Neural cell (in vitro differentiated cells): Measurements from ENCODE around the gene BAAT. TPM values are rescaled to one million over a fixed set of nuclear protein-coding genes. Genes with fewer than 3 reads are reported as not detected.

ENCODE experiments used
- H2AFZ ChIP-seq: fragments of 200-600, 300-800 bp; sonication (generic), shearing (Covaris generic); 2 replicates; pipeline ENCODE4 v1.6.0; 2014; ENCODE audit warnings: low read depth, mild to moderate bottlenecking, antibody characterized with exemption, low read length, moderate library complexity
- H3F3A ChIP-seq: fragments of 200-600 bp; shearing (Covaris generic); 2 replicates; pipeline ENCODE4 v1.6.1; 2016; ENCODE audit warnings: mild to moderate bottlenecking, moderate library complexity, mixed read lengths, antibody characterized with exemption, low read length; ENCODE audit not compliant: insufficient read depth, poor library complexity, severe bottlenecking
- H3K27ac ChIP-seq: fragments of 200-600, 300-800 bp; sonication (generic), shearing (Covaris generic); 2 replicates; pipeline ENCODE4 v1.5.1; 2014; ENCODE audit warnings: mild to moderate bottlenecking, low read length, moderate library complexity
- H3K27me3 ChIP-seq: fragments of 300-800, 200-600 bp; sonication (generic), shearing (Covaris generic); 2 replicates; pipeline ENCODE4 v1.6.0; 2014; ENCODE audit warnings: mild to moderate bottlenecking, low read depth, low read length, moderate library complexity; ENCODE audit not compliant: insufficient read depth
- H3K36me3 ChIP-seq: fragments of 300-800, 200-600 bp; sonication (generic), shearing (Covaris generic); 2 replicates; pipeline ENCODE4 v1.5.1; 2014; ENCODE audit warnings: mild to moderate bottlenecking, antibody characterized with exemption, low read length, moderate library complexity; ENCODE audit not compliant: insufficient read depth
- H3K4me2 ChIP-seq: fragments of 300-800, 200-600 bp; sonication (generic), shearing (Covaris generic); 2 replicates; pipeline ENCODE4 v1.6.0; 2014; ENCODE audit warnings: mild to moderate bottlenecking, low read length
- H3K4me3 ChIP-seq: fragments of 300-800, 200-600 bp; sonication (generic), shearing (Covaris generic); 2 replicates; pipeline ENCODE4 v1.5.1; 2014; ENCODE audit warnings: mild to moderate bottlenecking, low read length, moderate library complexity
- H3K79me2 ChIP-seq: fragments of 200-600 bp; shearing (Covaris generic); replicated peaks from 2 replicates; pipeline ENCODE4 v1.6.0; 2014; ENCODE audit warnings: mild to moderate bottlenecking, low read length, moderate library complexity; ENCODE audit not compliant: insufficient read depth
- H3K9ac ChIP-seq: fragments of 300-800, 200-600 bp; sonication (generic), shearing (Covaris generic); 2 replicates; pipeline ENCODE4 v1.6.1; 2016; ENCODE audit warnings: mild to moderate bottlenecking, low read length, mixed read lengths
- H3K9me2 ChIP-seq: fragments of 200-600 bp; shearing (Covaris generic); 2 replicates; pipeline ENCODE4 v1.6.1; 2016; ENCODE audit warnings: mild to moderate bottlenecking, low read length, mixed read lengths; ENCODE audit not compliant: insufficient read depth
- H3K9me3 ChIP-seq: fragments of 200-600, 300-800 bp; sonication (generic), shearing (Covaris generic); 2 replicates; pipeline ENCODE4 v1.6.1; 2016; ENCODE audit warnings: mild to moderate bottlenecking, mixed run types, low read length, moderate library complexity, mixed read lengths
- H4K20me1 ChIP-seq: fragments of 200-600 bp; shearing (Covaris generic); 2 replicates; pipeline ENCODE4 v1.6.1; 2016; ENCODE audit warnings: mild to moderate bottlenecking, mixed run types; ENCODE audit not compliant: insufficient read depth
- EP300 ChIP-seq: fragments of 450-650 bp; conservative IDR thresholded peaks from 2 replicates; pipeline ENCODE4 v1.6.1; 2014; ENCODE audit warnings: antibody characterized with exemption, mild to moderate bottlenecking, moderate library complexity; ENCODE audit not compliant: poor library complexity, severe bottlenecking
- EZH2 ChIP-seq: fragments of 200-600, 300-800 bp; shearing (Covaris generic), sonication (generic); IDR thresholded peaks from 2 replicates; pipeline ENCODE4 v1.6.1; 2014; ENCODE audit warnings: antibody characterized with exemption, low read length, borderline replicate concordance, mild to moderate bottlenecking; ENCODE audit not compliant: insufficient read depth, poor library complexity, severe bottlenecking
- MXI1 ChIP-seq: fragments of 450-650 bp; conservative IDR thresholded peaks from 2 replicates; pipeline ENCODE4 v1.6.1; 2014; ENCODE audit warnings: antibody characterized with exemption, mild to moderate bottlenecking; ENCODE audit not compliant: poor library complexity, severe bottlenecking
- POLR2AphosphoS5 ChIP-seq: IDR thresholded peaks from 2 replicates; pipeline ENCODE4 v1.6.1; 2012
- RAD21 ChIP-seq: fragments of 450-650 bp; conservative IDR thresholded peaks from 2 replicates; pipeline ENCODE4 v1.6.1; 2014; ENCODE audit warnings: antibody characterized with exemption, mild to moderate bottlenecking, moderate library complexity
- SMC3 ChIP-seq: fragments of 450-650 bp; conservative IDR thresholded peaks from 2 replicates; pipeline ENCODE4 v1.6.1; 2014; ENCODE audit warnings: antibody characterized with exemption, mild to moderate bottlenecking, moderate library complexity; ENCODE audit not compliant: poor library complexity
- TAF1 ChIP-seq: IDR thresholded peaks from 2 replicates; pipeline ENCODE4 v1.6.1; 2012; ENCODE audit warnings: low read depth
- polyA plus RNA-seq: library from polyadenylated mRNA; depleted of rRNA; stranded (reverse); fragments of >200 nt; gene quantifications from 2 replicates; pipeline ENCODE4 v1.2.3, GENCODE V29; 2014
- TF ChIP-seq, protein P1 (sequence below): fragments of 450-650 bp; IDR thresholded peaks from 2 replicates; pipeline ENCODE4 v1.5.1; 2014; ENCODE audit warnings: antibody characterized with exemption, mild to moderate bottlenecking, moderate library complexity; ENCODE audit not compliant: poor library complexity, severe bottlenecking
- TF ChIP-seq, protein P2 (sequence below): IDR thresholded peaks from 2 replicates; pipeline ENCODE4 v1.6.1; 2012; ENCODE audit warnings: borderline replicate concordance

BAAT gene
- polyA plus RNA-seq, 1 donor from 2014 or later: 0.61 TPM

DNA sequence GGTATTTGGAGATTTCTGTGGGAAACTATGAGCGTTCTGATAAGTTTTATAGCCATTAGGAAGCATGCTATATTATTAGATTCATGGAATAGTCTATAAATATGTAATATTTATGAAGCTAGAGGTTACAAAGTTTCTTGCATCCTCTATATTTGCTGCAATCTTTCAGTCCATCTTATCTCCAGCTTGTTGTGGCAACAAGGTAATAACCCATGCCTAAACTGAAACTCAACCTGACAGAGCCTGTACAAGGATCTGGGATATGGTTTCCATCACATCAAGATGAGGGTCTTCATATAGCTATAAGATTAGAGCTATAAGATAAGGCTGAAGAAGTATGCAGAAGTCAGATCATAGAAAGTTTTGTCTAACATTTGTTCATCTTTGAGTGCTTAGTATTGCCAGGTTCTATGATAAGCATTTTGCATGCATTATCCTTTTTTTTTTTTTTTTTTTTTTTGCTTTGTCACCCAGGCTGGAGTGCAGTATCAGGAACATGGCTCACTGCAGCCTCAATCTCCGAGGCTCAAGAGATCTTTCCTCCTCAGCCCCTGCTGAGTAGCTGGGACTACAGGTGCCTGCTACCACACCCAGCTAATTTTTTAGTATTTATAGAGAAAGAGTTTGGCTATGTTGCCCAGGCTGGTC lies 14.8 kb downstream of the BAAT start:
- Histone ChIP-seq H3K4me2 (no peak overlapping the region), H3K4me3 (no peak overlapping the region), H4K20me1 (no peaks in the 10 kb centered on the region), H3K9me2 (no peaks in the 10 kb centered on the region), H2AFZ (no peak overlapping the region), H3K36me3 (no peaks in the 10 kb centered on the region), H3K27ac (no peak overlapping the region), H3K9ac (no peak overlapping the region), H3K9me3 (no peaks in the 10 kb centered on the region), H3K27me3 (no peaks in the 10 kb centered on the region), H3K79me2 (no peaks in the 10 kb centered on the region), H3F3A (no peaks in the 10 kb centered on the region)
- TF ChIP-seq SMC3 (no peak), EZH2 (no peak), MXI1 (no peak), EP300 (no peak), POLR2AphosphoS5 (no peak), RAD21 (no peak), TAF1 (no peak)
- TF ChIP-seq, protein P1, sequence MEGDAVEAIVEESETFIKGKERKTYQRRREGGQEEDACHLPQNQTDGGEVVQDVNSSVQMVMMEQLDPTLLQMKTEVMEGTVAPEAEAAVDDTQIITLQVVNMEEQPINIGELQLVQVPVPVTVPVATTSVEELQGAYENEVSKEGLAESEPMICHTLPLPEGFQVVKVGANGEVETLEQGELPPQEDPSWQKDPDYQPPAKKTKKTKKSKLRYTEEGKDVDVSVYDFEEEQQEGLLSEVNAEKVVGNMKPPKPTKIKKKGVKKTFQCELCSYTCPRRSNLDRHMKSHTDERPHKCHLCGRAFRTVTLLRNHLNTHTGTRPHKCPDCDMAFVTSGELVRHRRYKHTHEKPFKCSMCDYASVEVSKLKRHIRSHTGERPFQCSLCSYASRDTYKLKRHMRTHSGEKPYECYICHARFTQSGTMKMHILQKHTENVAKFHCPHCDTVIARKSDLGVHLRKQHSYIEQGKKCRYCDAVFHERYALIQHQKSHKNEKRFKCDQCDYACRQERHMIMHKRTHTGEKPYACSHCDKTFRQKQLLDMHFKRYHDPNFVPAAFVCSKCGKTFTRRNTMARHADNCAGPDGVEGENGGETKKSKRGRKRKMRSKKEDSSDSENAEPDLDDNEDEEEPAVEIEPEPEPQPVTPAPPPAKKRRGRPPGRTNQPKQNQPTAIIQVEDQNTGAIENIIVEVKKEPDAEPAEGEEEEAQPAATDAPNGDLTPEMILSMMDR: no peak
- TF ChIP-seq, protein P2, sequence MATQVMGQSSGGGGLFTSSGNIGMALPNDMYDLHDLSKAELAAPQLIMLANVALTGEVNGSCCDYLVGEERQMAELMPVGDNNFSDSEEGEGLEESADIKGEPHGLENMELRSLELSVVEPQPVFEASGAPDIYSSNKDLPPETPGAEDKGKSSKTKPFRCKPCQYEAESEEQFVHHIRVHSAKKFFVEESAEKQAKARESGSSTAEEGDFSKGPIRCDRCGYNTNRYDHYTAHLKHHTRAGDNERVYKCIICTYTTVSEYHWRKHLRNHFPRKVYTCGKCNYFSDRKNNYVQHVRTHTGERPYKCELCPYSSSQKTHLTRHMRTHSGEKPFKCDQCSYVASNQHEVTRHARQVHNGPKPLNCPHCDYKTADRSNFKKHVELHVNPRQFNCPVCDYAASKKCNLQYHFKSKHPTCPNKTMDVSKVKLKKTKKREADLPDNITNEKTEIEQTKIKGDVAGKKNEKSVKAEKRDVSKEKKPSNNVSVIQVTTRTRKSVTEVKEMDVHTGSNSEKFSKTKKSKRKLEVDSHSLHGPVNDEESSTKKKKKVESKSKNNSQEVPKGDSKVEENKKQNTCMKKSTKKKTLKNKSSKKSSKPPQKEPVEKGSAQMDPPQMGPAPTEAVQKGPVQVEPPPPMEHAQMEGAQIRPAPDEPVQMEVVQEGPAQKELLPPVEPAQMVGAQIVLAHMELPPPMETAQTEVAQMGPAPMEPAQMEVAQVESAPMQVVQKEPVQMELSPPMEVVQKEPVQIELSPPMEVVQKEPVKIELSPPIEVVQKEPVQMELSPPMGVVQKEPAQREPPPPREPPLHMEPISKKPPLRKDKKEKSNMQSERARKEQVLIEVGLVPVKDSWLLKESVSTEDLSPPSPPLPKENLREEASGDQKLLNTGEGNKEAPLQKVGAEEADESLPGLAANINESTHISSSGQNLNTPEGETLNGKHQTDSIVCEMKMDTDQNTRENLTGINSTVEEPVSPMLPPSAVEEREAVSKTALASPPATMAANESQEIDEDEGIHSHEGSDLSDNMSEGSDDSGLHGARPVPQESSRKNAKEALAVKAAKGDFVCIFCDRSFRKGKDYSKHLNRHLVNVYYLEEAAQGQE: no peak

- Histone ChIP-seq H3K27ac (no peak overlapping the region), H3K36me3 (no peaks in the 10 kb centered on the region), H3K4me2 (no peak overlapping the region), H3K9ac (no peak overlapping the region), H2AFZ (no peak overlapping the region), H3K9me2 (no peaks in the 10 kb centered on the region), H3K79me2 (no peaks in the 10 kb centered on the region), H4K20me1 (no peaks in the 10 kb centered on the region), H3F3A (no peaks in the 10 kb centered on the region), H3K4me3 (no peak overlapping the region), H3K9me3 (no peaks in the 10 kb centered on the region), H3K27me3 (no peaks in the 10 kb centered on the region)
- TF ChIP-seq TAF1 (no peak), MXI1 (no peak), RAD21 (no peak), SMC3 (no peak), EP300 (no peak), EZH2 (no peak), POLR2AphosphoS5 (no peak)
- TF ChIP-seq, protein P1: no peak
- TF ChIP-seq, protein P2: no peak
Observed at GRCh38 chr9:101369286-101369685, 15.5 kb downstream of the BAAT start.
